Limb (tissue), 2 donors: ENCODE measurements around the gene TTC4.

Source experiments
- DNase-seq, 2 donors: peaks; one replicate each; pipeline ENCODE4 v3.0.0-alpha.2; 2016; ENCODE audit errors: extremely low spot score in 2 of 2

TTC4 gene

DNA sequence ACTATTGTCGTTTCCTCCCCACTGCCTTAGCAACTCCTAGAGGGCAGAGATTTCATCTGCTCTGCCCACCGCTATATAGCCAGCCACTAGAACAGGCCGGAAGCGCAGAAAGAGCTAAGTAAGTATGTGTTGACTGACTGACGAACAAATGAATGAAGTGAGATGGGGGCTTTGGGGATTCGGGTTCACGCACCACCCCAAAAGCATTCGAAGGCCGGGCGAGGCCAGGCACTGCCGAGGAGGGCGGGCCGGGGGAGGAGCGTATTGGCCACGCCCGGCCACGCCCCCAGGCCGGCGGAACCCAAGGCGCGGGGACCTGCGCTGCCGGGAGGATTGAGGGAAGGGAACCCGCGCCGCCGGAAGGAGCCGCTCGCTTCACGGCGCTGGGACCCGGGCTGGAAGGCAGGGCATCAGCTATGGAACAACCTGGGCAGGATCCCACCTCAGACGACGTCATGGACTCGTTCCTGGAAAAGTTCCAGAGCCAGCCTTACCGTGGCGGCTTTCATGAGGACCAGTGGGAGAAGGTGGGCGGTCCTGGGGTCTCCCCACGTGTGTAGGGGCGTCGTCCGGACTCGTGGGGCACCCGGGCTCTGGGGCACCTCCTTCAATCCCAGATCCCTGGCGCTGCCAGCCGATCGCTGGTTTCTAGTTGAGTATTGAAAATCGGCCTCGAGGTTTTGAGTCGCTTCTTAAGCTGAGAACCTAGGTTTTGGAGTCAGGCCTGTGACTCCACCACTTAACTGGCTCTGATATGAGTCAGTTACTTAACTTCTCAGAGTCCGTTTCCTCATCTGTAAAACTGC lies at the start of gene TTC4:
Gene TTC4 (plus strand): TSS at position 369 of the 806 bp plus-strand sequence. CDS start 48 bp downstream, at position 417.
- DNase-seq = peak; percentile 83 to 93

- no peak for DNase-seq
These were observed 49.3 kb upstream of the TTC4 start for GRCh38 chr1:54666333-54666732.

GRCh38 chr1:54667797-54668196 lies 47.9 kb upstream of the TTC4 start:
- no peak for DNase-seq

DNA sequence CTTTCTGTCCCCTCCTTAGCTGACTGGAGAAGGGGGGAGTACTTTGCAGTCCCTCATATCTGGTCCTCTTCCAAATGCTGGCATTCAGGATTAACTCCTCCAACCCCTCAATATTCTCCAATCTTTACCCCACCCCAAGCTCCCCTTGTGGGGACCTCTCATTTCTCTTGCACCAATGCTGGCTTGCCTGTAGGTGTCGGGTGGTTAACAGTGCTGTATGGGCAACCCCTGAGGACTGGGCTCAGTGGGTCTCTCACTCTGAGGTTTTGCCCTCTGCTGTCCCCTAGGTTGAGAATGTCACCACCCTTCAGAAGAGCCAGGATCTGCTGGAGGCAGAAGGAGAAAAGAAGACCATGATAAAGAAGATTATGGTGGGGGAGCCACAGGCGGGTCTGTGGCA lies 47.1 kb upstream of the TTC4 start:
- no peak for DNase-seq

DNA sequence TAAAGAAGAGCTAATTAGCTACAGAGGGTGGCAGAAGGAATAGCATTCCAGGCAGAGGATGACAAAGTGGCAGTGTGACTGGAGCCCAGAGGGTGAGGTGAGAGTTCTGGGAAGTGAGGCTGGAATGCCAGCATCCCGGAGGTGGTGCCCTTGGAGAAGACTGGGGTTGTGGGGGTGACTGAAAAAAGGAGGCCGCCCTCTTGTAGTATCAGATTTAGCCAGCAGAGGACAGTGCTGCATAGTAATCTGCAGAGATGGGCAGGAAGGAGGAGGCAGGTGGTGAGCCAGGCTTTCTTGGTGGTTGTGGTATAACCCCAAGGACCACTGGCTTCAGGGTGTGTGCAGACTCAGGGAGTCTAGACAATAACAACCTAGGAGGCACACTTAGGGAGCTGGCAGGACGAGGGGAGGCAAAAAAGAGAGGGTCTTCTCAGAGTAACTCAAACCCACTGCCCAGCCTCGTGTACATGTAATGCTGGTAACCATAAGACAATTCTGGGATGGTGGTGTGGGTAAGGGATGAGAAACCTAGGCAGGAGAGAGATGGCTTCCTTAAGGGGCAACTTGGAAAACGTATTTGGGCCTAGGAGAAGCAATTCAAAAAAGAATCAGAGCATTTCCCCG lies 43.6 kb upstream of the TTC4 start:
- peak in 1 of 2 donors; percentile 43 for DNase-seq

GRCh38 chr1:54678776-54679643 lies 36.7 kb upstream of the TTC4 start:
- no peak for DNase-seq

GRCh38 chr1:54679706-54680105 lies 36.0 kb upstream of the TTC4 start:
- DNase-seq = no peak

GRCh38 chr1:54680387-54680786 lies 35.3 kb upstream of the TTC4 start:
- no peak for DNase-seq

GRCh38 chr1:54681358-54681757 lies 34.3 kb upstream of the TTC4 start:
- DNase-seq = peak in 1 of 2 donors; percentile 67

GRCh38 chr1:54683453-54683852 lies 32.2 kb upstream of the TTC4 start:
- no peak for DNase-seq

DNA sequence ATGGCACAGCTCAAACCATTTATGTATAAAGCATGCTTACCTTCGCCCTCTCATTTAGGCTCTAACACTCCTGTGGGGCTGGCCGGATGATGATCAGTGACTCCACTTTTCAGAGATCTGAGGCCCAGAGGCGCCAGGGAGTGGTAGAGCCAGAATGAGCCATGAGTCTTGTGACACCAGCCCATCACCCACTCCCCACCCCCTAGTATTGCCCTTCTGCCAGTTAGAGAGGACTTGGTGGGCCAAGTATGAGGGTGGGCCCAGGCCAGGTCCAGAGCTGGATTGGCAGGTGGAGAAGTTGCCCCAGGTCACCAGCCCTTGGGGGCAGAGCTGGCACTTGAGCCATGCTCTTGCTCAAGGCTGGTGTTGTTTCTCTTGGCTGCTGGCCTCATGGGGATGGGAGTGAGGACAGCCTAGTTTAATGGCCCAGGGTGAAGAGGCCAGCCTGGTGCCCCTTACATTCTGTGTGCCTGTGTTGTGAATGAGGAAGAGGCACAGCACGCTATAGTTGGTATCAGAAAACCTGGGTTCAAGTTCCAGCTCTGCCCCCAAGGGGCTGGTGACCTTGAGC lies 30.2 kb upstream of the TTC4 start:
- DNase-seq = no peak

GRCh38 chr1:54686155-54686554 lies 29.5 kb upstream of the TTC4 start:
- DNase-seq = no peak

GRCh38 chr1:54694771-54695170 lies 20.9 kb upstream of the TTC4 start:
- DNase-seq = no peak

GRCh38 chr1:54695221-54695620 lies 20.4 kb upstream of the TTC4 start:
- DNase-seq = no peak

DNA sequence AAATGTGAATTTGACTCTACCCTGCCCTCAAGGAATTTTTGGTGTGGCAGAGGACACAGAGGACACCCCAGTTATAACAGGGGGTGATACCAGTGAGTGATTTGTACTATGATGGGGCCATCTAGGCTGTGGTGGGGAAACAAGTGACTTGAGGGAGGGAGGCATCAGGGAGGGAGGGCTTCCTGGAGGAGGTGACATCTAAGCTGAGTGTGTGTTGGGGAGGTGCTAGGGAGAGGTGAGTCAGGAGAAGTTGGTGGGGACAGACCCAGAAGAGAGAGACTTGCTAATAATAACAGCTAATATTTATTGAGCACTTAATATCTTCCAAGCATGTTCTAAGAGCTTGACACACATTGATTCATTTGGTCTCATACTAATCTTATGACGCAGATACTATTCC lies 19.9 kb upstream of the TTC4 start:
- DNase-seq = no peak

DNA sequence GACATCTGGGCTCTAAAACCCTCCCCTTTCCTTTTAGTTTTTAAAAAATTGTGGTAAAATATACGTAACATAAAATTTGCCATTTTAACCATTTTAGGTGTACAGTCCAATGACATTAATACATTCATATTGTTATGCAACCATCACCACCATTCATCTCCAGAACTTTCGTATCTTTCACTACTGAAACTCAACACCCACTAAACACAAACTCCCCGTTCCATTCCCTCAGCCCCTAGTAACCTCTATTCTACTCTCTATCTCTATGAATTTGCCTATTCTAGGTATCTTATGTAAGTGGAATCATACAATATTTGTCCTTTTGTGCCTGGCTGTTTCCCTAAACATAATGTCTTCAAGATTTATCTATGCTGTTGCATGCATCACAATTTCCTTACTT lies 19.4 kb upstream of the TTC4 start:
- no peak for DNase-seq

- DNase-seq = no peak
These were observed 17.8 kb upstream of the TTC4 start for GRCh38 chr1:54697896-54698295.

DNA sequence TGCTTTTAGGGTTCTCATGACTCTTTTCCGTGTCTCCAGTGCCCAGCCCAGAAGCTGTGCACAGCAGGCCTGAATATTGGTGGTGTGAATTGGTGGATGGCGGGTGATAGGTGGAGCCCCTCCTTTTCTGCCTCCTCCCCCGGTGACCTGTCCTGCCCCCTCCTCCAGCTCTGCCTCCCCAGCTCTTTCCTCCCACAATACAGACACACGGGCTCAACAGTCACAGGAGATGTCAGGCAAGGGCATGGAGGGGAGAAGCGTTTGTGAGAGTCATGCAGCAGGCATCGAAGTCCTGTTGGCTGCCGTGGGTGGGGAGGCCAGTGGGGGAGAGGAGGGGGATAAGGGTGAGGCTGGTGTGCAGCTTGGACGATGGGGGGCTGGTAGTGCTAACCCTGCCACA lies 17.3 kb upstream of the TTC4 start:
- DNase-seq = no peak

- no peak for DNase-seq
These were observed 15.6 kb upstream of the TTC4 start for GRCh38 chr1:54699936-54700525.

GRCh38 chr1:54701066-54701465 lies 14.6 kb upstream of the TTC4 start:
- no peak for DNase-seq

DNA sequence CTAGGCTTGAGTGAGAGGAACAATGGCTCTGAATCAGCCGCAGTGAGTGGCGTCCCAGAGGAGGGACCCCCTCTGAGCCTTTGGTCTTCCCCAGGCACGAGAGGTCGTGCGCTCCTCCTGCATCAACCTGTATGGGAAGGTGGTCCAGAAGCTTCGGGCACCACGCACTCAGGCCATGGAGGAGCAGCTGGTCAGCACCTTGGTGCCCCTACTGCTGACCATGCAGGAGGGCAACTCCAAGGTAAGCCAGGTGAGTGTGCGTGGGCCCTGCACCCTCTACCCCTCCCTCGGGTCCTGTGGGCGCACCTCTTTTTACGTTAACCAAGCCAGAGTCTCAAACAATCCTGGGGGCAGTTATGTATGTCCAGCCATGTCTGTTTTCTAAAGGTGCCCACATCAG lies 13.7 kb upstream of the TTC4 start:
- no peak for DNase-seq
